HFF-Myc (cell line): ENCODE data around the gene TMUB1.

Source experiments
- DNase-seq: peaks from one replicate; pipeline ENCODE4 v3.0.0-alpha.2; 2011; ENCODE audit warnings: low read depth; ENCODE audit errors: extremely low read depth
- H3K4me3 ChIP-seq: replicated peaks from 2 replicates; pipeline ENCODE4 v1.5.1; 2011; ENCODE audit warnings: low read depth, mild to moderate bottlenecking, control low read depth, low read length
- TF ChIP-seq, protein P1 (sequence below): IDR thresholded peaks from 2 replicates; pipeline ENCODE4 v1.5.1; 2012; ENCODE audit warnings: mild to moderate bottlenecking, low read depth, low read length, control low read depth; ENCODE audit errors: missing control alignments

Gene TMUB1

DNA sequence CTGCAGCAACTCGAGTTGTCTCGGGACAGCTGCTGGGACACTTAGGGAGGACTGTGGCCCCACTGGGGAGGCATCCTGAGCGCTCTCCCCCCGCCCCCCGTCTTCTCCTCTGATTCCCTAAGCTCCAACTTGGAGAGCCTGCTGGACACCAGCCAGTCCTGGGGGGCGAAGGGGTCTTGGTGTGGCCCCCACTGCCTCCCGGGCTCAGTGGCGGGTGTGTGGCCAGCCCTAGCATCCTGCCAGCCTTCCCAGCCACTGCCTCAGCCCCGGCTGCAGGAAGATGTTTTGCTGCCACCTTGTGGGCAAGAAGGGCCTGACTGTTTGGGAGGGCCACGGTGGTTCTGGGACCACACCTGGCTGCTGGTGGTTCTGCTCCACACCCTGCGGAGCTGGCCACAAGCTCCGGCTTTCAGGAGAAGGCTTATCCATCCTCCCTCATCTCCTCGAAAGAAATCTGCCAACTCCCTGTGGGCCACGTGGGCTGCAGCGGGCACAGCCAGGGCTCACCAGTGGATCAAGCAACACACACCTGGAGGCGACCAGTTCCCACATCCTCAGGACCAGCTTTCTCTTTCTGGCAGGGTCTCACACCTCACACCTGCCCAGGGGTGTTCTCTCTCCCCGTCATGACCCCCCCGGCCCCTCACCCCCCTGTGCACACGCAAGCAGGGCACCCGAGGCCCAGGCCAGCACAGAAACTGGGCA lies 27.8 kb upstream of the TMUB1 start:
- TF ChIP-seq, protein P1, sequence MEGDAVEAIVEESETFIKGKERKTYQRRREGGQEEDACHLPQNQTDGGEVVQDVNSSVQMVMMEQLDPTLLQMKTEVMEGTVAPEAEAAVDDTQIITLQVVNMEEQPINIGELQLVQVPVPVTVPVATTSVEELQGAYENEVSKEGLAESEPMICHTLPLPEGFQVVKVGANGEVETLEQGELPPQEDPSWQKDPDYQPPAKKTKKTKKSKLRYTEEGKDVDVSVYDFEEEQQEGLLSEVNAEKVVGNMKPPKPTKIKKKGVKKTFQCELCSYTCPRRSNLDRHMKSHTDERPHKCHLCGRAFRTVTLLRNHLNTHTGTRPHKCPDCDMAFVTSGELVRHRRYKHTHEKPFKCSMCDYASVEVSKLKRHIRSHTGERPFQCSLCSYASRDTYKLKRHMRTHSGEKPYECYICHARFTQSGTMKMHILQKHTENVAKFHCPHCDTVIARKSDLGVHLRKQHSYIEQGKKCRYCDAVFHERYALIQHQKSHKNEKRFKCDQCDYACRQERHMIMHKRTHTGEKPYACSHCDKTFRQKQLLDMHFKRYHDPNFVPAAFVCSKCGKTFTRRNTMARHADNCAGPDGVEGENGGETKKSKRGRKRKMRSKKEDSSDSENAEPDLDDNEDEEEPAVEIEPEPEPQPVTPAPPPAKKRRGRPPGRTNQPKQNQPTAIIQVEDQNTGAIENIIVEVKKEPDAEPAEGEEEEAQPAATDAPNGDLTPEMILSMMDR = peak; percentile 73
- H3K4me3 ChIP-seq = no peak overlapping the region
- DNase-seq = no peak

DNA sequence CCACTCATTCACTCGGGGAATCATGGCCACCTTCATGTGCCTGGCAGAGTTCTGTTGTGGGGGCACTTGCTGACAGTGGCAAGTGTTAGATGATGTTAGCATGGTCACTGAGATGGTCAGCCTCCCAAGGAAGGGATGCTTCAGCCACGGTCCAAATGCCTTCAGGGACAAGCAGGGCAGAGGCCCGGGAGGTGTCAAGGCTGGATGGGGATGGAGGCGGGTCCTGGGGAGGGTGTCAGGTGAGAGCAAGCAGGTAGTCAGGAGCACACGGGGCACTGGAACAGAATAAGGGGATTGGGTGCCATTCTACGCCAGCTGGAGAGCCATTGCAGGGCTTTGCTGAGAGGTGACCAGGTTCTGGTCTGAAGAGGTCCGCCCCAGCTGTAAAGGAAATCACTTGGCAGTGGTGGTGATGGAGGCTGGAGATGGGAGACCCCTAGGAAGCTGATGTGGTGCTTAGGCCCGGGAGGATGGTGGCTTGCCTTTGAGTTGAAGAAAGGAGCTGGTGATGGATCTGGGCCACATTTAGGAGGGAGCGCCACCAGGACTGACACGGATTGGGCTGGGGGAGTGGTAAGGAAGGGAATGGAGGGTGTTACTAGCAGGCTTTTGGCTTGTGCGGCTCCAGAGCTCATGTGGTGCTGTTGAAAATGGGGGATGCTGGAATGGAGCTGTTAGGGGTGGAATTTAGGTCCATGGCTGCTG lies 27.1 kb upstream of the TMUB1 start:
- no peak overlapping the region for H3K4me3 ChIP-seq
- DNase-seq = no peak
- TF ChIP-seq, protein P1 = no peak

DNA sequence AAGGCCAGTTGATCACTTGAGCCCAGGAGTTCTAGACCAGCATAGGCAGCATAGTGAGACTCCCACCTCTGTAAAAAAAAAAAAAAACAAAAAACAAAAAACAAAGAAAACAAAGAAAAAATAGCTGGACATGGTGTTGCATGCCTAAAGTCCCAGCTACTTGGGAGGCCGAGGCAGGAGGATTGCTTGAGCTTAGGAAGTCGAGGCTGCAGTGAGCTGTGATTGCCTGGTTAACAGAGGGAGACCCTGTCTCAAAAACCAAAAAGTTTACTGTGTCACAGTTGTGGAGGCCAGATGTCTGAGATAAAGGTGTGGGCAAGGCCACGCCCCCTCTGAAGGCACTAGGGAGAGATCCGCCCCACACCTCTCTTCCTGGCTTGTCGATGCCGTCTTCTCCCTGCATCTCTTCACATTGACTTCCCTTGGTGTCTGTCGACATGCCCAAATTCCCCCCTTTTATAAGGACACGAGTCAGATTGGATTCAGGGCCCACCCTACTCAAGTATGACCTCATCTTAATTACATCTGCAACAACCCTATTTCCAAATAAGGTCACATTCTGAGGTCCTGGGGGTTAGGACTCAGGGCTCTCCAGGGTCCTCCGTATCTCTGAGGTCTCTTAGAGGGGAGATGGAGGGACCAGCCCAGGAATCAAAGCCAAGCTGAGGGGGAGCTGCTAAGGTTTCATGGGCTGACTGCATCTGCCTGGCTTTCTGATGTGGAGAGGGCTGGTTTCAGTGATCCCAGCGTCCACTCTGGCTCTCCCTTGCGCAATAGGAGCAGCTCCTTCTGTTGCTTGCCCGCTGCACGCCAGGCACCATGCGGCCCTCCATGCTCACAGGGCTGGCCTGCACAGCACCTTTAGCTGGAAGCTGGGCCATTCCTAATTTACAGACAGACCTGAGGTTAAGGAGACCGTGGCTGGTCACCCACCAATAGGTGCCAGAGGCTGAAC lies 26.1 kb upstream of the TMUB1 start:
- DNase-seq = no peak
- H3K4me3 ChIP-seq = no peak overlapping the region
- TF ChIP-seq, protein P1 = no peak

GRCh38 chr7:151107882-151108281 lies 24.6 kb upstream of the TMUB1 start:
- TF ChIP-seq, protein P1 = no peak
- no peak for DNase-seq

GRCh38 chr7:151104411-151105235 lies 21.3 kb upstream of the TMUB1 start:
- peak; percentile 77 for DNase-seq
- no peak overlapping the region for H3K4me3 ChIP-seq
- TF ChIP-seq, protein P1 = no peak

More at GRCh38 chr7:151107882-151108281, 24.6 kb upstream of the TMUB1 start:
- H3K4me3 ChIP-seq = no peak overlapping the region

- TF ChIP-seq, protein P1 = no peak
- DNase-seq = no peak
- H3K4me3 ChIP-seq = no peak overlapping the region
These were observed 20.7 kb upstream of the TMUB1 start for GRCh38 chr7:151103973-151104372.
